ENCODE measurements around the gene ZNF76.

Gene ZNF76

DNA sequence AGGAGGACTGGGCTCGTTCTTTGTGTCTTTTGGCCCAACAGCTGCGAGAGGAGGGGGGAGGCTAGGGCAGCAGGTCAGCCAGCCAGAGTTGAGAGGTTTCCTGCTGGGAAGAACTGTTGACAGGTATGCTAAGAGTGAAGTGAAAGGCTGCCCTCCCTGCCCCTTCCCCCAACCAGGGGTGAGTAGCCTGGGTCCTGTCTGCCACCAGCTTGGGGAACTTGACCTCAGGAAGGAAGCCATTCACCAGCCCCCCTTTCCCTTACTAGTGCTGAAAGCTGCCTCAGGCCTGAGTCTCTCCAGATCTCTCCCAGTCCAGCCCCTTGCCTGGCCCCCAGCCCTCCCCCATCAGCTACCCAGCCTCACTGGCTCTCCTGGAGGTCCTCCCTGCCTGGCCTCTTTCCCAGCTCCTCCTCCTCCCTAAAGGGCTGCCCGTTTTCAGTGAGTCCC lies 20.7 kb upstream of the ZNF76 start:
- TF ChIP-seq POLR2A (IDR thresholded peaks at IDR 0.05; ENCODE audit: low read depth, low read length) (no peak), TAF1 (IDR thresholded peaks at IDR 0.05; ENCODE audit: borderline replicate concordance, low read depth, low read length) (no peak), POLR2AphosphoS5 (IDR thresholded peaks at IDR 0.05; ENCODE audit: low read depth, low read length) (no peak)
- DNase-seq (ENCODE audit: insufficient read length) (no peak), FAIRE-seq (no peak)

DNA sequence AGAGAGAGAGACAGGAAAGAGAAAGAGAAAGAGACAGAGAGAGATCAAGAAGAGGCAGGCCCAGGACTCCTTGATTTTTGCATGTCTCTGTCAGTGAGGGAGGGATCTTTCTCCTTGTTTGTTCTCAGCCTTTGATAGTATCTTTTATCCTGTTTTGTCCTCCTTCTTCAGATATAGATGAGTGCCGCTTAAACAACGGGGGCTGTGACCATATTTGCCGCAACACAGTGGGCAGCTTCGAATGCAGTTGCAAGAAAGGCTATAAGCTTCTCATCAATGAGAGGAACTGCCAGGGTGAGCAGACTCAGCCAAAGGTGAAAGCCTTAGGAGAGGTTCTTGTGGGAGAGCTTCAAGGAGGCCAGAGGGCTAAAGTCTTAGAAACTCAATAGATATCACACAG lies 20.0 kb upstream of the ZNF76 start:
- TF ChIP-seq TAF1 (IDR thresholded peaks at IDR 0.05; ENCODE audit: borderline replicate concordance, low read depth, low read length) (no peak), POLR2A (IDR thresholded peaks at IDR 0.05; ENCODE audit: low read depth, low read length) (no peak), POLR2AphosphoS5 (IDR thresholded peaks at IDR 0.05; ENCODE audit: low read depth, low read length) (no peak)
- FAIRE-seq (no peak), DNase-seq (ENCODE audit: insufficient read length) (no peak)

DNA sequence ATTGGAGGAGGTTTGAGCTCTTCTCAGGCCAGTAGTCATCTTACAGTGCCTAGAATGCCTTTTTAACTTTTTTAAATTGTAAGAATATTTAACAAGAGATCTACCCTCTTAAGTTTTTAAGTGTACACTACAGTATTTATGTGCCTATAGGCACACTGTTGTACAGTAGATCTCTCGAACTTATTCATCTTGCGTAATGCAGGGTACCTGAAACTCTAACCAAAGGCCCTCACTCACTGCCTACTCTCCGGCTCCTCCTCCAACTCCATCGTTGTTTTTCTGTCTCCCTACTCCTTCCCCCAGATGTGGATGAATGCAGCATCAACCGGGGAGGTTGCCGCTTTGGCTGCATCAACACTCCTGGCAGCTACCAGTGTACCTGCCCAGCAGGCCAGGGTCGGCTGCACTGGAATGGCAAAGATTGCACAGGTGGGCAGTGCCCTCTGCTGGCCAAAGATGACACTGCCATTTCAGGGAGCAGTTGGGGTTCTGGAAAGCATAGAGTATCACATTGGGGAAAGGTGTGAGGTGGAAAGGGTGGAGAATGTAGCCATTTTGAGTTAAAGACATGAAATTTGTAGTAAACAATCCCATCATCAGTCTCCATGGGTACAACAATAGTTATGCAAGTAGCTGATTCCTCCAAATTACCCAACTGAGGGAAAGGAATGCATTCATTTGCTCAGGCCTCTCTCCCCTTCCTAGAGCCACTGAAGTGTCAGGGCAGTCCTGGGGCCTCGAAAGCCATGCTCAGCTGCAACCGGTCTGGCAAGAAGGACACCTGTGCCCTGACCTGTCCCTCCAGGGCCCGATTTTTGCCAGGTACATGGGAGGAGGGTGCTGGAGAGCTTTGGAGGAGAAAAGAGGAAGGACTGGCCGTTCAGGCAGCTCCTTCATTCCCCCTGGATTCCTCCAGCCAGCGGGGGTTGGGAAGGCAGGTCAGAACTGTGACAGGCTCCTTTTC lies 18.4 kb upstream of the ZNF76 start:
- FAIRE-seq, result peak; percentile 82
- TF ChIP-seq POLR2A (IDR thresholded peaks at IDR 0.05; ENCODE audit: low read depth, low read length) (no peak), POLR2AphosphoS5 (IDR thresholded peaks at IDR 0.05; ENCODE audit: low read depth, low read length) (no peak), TAF1 (IDR thresholded peaks at IDR 0.05; ENCODE audit: borderline replicate concordance, low read depth, low read length) (no peak)
- DNase-seq (ENCODE audit: insufficient read length), result peak; percentile 79

DNA sequence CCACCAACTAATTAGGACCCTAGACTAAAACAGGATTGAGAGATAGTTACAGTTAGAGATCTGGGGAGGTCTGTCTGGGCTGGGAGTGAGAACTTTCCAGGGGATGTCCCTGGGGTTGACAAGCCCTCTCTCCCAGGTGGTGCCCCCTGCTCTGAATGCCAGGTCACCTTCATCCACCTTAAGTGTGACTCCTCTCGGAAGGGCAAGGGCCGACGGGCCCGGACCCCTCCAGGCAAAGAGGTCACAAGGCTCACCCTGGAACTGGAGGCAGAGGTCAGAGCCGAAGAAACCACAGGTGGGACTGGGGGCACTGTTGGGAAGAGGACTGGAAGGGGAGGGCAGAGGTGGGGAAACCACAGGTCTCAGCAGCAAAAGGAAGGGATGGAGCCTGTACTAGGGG lies 17.0 kb upstream of the ZNF76 start:
- no peak for DNase-seq (ENCODE audit: insufficient read length)
- TF ChIP-seq POLR2A (IDR thresholded peaks at IDR 0.05; ENCODE audit: low read depth, low read length) (no peak), POLR2AphosphoS5 (IDR thresholded peaks at IDR 0.05; ENCODE audit: low read depth, low read length) (no peak), TAF1 (IDR thresholded peaks at IDR 0.05; ENCODE audit: borderline replicate concordance, low read depth, low read length) (no peak)
- FAIRE-seq, result no peak

DNA sequence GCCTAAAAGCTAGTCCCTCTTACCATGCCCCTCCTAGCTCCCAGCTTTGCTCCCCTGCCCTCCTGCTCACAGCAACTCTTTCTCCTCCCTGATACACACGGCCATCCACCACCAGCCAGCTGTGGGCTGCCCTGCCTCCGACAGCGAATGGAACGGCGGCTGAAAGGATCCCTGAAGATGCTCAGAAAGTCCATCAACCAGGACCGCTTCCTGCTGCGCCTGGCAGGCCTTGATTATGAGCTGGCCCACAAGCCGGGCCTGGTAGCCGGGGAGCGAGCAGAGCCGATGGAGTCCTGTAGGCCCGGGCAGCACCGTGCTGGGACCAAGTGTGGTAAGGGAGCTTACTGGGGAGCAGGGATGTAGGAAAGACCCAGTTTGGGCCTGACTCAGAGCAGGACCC lies 16.6 kb upstream of the ZNF76 start:
- TF ChIP-seq POLR2A (IDR thresholded peaks at IDR 0.05; ENCODE audit: low read depth, low read length) (no peak), TAF1 (IDR thresholded peaks at IDR 0.05; ENCODE audit: borderline replicate concordance, low read depth, low read length) (no peak), POLR2AphosphoS5 (IDR thresholded peaks at IDR 0.05; ENCODE audit: low read depth, low read length) (no peak)
- no peak for FAIRE-seq
- no peak for DNase-seq (ENCODE audit: insufficient read length)

DNA sequence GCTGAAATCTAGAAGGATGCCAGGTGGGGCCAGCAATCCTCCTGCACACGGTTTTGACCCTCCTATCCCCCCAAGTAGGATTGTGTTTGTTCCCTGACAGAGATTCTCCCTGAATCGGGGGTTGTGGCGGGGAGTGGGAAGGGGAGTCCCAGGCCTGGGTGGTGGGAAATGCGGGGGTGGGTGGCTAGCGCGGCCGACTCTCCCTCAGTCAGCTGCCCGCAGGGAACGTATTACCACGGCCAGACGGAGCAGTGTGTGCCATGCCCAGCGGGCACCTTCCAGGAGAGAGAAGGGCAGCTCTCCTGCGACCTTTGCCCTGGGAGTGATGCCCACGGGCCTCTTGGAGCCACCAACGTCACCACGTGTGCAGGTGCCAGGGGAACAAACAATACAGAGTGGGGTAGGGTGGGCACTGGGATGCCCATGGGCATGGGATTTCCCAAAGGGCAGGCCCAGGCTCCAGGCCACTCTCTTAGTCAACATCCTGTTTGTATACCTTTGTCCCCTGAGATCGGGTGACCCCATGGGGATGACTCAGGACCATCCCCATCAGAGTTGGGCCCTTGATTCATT lies 16.1 kb upstream of the ZNF76 start:
- FAIRE-seq, result no peak
- no peak for DNase-seq (ENCODE audit: insufficient read length)
- TF ChIP-seq TAF1 (IDR thresholded peaks at IDR 0.05; ENCODE audit: borderline replicate concordance, low read depth, low read length) (no peak), POLR2A (IDR thresholded peaks at IDR 0.05; ENCODE audit: low read depth, low read length) (no peak), POLR2AphosphoS5 (IDR thresholded peaks at IDR 0.05; ENCODE audit: low read depth, low read length) (no peak)

DNA sequence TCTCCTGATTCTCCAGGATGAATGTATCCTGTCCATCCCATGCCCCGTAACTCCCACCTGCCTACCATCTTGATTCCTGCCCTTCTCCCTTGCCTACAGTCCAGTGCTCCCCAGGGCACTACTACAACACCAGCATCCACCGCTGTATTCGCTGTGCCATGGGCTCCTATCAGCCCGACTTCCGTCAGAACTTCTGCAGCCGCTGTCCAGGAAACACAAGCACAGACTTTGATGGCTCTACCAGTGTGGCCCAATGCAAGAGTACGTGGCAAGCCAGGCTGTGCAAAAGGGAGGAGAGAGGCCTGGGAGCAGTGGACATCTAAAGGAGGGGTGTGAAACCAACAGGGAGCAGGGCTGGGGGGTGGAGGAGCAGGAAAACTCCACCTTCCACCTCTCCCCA lies 15.0 kb upstream of the ZNF76 start:
- DNase-seq (ENCODE audit: insufficient read length) (no peak), FAIRE-seq (no peak)
- TF ChIP-seq POLR2AphosphoS5 (IDR thresholded peaks at IDR 0.05; ENCODE audit: low read depth, low read length) (no peak), TAF1 (IDR thresholded peaks at IDR 0.05; ENCODE audit: borderline replicate concordance, low read depth, low read length) (no peak), POLR2A (IDR thresholded peaks at IDR 0.05; ENCODE audit: low read depth, low read length) (no peak)

DNA sequence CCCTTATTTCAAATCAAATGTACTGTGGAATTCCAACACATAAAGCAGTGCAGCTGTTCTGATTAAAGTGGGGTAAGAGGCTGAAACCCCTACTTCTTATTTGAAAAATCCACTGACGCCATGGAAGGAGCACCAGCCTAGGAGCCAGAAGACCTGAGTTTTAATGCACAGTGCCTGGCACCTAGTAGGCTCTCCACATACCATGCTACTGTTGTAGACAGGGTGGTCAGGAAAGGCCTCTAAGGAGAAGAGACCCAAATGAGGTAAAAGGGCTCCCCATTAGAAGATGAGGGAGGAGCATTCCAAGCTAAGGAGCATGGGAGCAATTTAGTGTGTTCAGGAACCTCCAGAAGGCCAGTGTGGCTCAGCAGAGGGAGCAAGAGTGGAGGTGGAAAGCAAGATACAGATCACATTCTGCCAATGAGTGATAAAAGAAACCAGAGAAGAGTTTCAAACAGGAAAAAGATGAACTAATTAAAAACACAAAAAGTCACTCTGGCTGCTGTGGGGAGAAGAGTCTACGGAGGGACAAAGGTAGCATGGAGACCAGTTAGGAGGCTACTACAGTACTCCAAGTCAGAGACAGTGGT lies 11.8 kb upstream of the ZNF76 start:
- FAIRE-seq (peak; percentile 76), DNase-seq (ENCODE audit: insufficient read length) (no peak)
- TF ChIP-seq POLR2A (IDR thresholded peaks at IDR 0.05; ENCODE audit: low read depth, low read length) (0 out of 2 replicates have a peak, but pooled peaks have one; percentile 21), TAF1 (IDR thresholded peaks at IDR 0.05; ENCODE audit: borderline replicate concordance, low read depth, low read length) (no peak)

DNA sequence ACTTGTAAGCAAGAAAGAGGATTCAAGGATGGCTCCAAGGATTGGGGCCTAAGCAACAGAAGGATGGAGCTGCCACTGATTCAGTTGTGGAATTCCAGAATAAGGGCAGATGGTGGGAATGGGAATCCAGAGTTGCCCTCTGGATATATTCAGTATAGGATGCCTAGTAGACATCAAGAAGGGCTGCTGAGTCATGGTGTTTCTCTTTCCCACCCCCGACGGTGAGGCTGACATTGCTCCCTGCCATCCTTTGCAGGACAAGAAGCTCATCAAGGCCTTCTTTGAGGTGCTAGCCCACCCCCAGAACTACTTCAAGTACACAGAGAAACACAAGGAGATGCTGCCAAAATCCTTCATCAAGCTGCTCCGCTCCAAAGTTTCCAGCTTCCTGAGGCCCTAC lies 11.2 kb upstream of the ZNF76 start:
- FAIRE-seq, result no peak
- no peak for DNase-seq (ENCODE audit: insufficient read length)

DNA sequence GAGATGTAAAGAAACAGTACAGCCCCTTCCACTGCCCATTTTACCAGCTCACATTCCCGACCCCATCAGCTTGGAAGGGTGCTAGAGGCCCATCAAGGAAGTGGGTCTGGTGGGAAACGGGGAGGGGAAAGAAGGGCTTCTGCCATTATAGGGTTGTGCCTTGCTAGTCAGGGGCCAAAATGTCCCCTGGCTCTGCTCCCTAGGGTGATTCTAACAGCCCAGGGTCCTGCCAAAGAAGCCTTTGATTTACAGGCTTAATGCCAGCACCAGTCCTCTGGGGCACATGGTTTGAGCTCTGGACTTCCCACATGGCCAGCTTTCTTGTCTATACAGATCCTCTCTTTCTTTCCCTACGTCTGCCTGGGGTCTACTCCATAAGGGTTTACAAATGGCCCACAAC lies 10.6 kb upstream of the ZNF76 start:
- TF ChIP-seq POLR2AphosphoS5 (IDR thresholded peaks at IDR 0.05; ENCODE audit: low read depth, low read length) (no peak), POLR2A (IDR thresholded peaks at IDR 0.05; ENCODE audit: low read depth, low read length) (no peak), TAF1 (IDR thresholded peaks at IDR 0.05; ENCODE audit: borderline replicate concordance, low read depth, low read length) (no peak)
- FAIRE-seq (no peak), DNase-seq (ENCODE audit: insufficient read length) (no peak)

More for the DNA sequence above, 11.2 kb upstream of the ZNF76 start:
- TF ChIP-seq POLR2AphosphoS5 (IDR thresholded peaks at IDR 0.05; ENCODE audit: low read depth, low read length) (no peak), TAF1 (IDR thresholded peaks at IDR 0.05; ENCODE audit: borderline replicate concordance, low read depth, low read length) (no peak), POLR2A (IDR thresholded peaks at IDR 0.05; ENCODE audit: low read depth, low read length) (no peak)

DNA sequence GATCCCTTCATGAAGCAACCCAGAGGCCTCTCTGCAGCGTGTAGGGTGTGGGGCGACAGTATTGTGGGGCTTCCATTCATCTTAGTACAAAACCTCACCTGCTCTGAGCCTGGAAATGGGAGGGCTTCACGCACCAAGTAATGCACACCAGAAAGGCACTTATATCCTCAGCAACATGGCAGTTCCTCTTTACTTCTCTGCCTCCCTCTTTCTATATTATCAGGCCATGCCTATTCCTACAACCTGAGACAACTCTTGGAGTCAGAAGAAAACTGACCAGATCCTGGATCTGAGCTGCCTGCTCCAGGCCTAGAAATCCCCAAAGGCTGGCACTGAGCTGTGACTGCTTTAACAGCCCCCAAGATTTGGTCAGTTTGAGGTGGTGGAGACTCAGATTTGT lies 7.6 kb upstream of the ZNF76 start:
- no peak for FAIRE-seq
- TF ChIP-seq POLR2A (IDR thresholded peaks at IDR 0.05; ENCODE audit: low read depth, low read length) (no peak), POLR2AphosphoS5 (IDR thresholded peaks at IDR 0.05; ENCODE audit: low read depth, low read length) (no peak), TAF1 (IDR thresholded peaks at IDR 0.05; ENCODE audit: borderline replicate concordance, low read depth, low read length) (no peak)
- no peak for DNase-seq (ENCODE audit: insufficient read length)

Measured in GM12892 (cell line).